OCI-LY1 (cell line): ENCODE measurements around the gene DAAM2.

Experiments
- CTCF ChIP-seq: fragments of 200-600 bp; sonication (generic), shearing (Covaris generic); IDR thresholded peaks from 2 replicates; pipeline ENCODE4 v1.5.1; 2017; ENCODE audit warnings: mild to moderate bottlenecking, antibody characterized with exemption, low read length, moderate library complexity, mixed read lengths
- EZH2 ChIP-seq: fragments of 200-600 bp; sonication (generic), shearing (Covaris generic); IDR thresholded peaks from 2 replicates; pipeline ENCODE4 v1.8.0; 2017; ENCODE audit warnings: borderline replicate concordance, mixed run types, mild to moderate bottlenecking, antibody characterized with exemption, low read length, moderate library complexity, mixed read lengths

GRCh38 chr6:39777218-39777617, 15.0 kb upstream of the DAAM2 start:
- no peak for TF ChIP-seq CTCF
- no peak for TF ChIP-seq EZH2
